Measurements from ENCODE around the gene TBC1D2B.
"Not testable (repeated sequence)": the region's sequence is repeated elsewhere in the genome, so short reads cannot be mapped to it uniquely, and the experiment has no call there.

Gene TBC1D2B

DNA sequence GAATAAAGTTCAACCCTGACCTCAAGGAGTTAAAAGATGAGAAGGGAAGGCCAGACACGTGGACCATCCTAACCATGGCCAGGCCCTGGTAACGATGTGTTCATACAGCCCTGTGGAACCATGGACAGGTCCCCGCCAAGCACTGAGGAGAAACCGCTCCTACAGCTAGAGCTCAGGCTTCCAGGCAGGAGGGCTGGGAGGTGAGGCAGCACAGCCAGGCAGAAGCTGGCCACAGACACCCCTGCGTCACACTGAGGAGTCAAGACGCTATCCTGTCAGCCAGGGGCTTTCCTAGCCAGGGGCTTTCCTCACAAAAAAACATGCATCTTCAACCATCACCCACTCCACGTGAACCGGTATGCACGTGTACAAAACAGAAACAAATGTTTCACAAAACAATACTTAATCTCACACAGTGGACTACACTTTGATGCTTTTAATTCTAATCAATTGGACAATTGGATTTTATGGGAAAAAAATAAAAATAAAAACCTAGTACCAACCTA, 73.2 kb downstream of the TBC1D2B start:
- Mint-ChIP-seq H3K36me3 (ENCODE audit: low read depth) (peaks cover 56% of the 10 kb centered on the region), H3K9me3 (no peaks in the 10 kb centered on the region), H3K4me3 (no peak overlapping the region), H3K27ac (no peak overlapping the region), H3K27me3 (ENCODE audit: low read depth) (no peaks in the 10 kb centered on the region), H3K4me1 (ENCODE audit: low read depth) (peaks cover 22% of the 10 kb centered on the region)

DNA sequence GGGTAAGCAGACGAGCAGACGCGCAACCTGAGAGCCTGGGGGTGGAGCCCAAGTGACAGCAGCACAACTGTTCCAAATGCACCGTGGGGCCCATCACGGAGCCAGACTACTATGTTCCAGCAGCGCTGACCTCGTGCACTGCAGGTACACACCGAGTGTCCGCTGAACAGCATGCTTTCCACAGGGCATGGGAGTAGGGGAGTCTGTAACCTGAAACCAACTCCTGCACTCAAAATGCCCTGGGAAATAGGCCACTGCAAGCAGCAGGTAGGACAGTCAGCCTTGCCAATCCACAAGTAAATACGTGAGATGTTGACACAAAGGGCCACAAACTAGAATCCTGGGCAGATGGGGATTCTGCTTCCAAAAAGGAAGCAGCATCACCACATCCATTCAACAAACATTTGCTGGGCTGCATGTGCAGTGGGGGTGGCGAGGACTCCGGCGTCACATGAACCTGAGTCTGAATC, 73.9 kb downstream of the TBC1D2B start:
- Mint-ChIP-seq H3K27ac (no peak overlapping the region), H3K4me1 (ENCODE audit: low read depth) (peaks cover 22% of the 10 kb centered on the region), H3K36me3 (ENCODE audit: low read depth) (peaks cover 49% of the 10 kb centered on the region), H3K27me3 (ENCODE audit: low read depth) (no peaks in the 10 kb centered on the region), H3K4me3 (no peak overlapping the region), H3K9me3 (no peaks in the 10 kb centered on the region)

DNA sequence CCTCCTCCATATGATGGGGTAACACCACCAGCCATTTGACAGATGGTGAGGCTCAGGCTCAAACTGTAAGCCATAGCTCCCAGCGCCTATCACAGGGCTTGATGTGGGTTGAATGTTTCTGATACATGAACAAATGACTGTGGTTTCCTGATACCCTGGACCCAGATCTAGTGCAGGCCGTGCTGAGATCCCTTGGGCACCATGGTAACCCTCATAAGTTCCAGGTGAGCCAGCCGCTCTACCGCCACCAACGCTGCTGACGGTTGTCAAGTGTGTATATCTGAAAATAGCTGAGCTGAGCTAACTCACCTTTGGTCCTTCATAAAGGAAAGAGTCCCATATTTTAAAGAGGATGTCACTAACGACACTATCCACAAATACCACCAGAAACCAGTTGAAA, 74.5 kb downstream of the TBC1D2B start:
- no peaks in the 10 kb centered on the region for H3K9me3 Mint-ChIP-seq
- peaks cover 22% of the 10 kb centered on the region for H3K4me1 Mint-ChIP-seq (ENCODE audit: low read depth)
- H3K27ac Mint-ChIP-seq = no peak overlapping the region
- no peak overlapping the region for H3K4me3 Mint-ChIP-seq
- H3K36me3 Mint-ChIP-seq (ENCODE audit: low read depth) = peaks cover 46% of the 10 kb centered on the region
- no peaks in the 10 kb centered on the region for H3K27me3 Mint-ChIP-seq (ENCODE audit: low read depth)

DNA sequence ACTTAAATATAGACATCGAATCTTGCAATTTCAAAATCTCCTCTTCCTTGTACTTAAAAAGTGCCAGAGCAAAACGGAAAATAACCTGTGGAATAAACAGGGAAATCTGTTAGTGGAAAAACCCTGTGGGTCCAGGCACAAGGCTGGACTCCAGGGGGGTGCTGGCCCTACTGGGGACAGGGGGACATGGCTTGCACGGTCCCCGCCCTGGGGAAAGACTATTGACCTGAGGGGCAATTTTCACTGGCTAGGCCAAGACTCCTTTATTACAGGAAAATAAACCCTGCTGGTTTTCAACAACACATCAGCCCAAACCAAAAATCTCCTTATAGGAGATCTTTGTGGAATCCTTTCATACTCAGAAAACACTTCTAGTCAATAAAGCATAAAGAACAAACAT, 75.9 kb downstream of the TBC1D2B start:
- H3K27ac Mint-ChIP-seq = no peak overlapping the region
- peaks cover 41% of the 10 kb centered on the region for H3K36me3 Mint-ChIP-seq (ENCODE audit: low read depth)
- no peak overlapping the region for H3K4me3 Mint-ChIP-seq
- no peaks in the 10 kb centered on the region for H3K27me3 Mint-ChIP-seq (ENCODE audit: low read depth)
- peaks cover 15% of the 10 kb centered on the region for H3K4me1 Mint-ChIP-seq (ENCODE audit: low read depth)
- H3K9me3 Mint-ChIP-seq = no peaks in the 10 kb centered on the region

DNA sequence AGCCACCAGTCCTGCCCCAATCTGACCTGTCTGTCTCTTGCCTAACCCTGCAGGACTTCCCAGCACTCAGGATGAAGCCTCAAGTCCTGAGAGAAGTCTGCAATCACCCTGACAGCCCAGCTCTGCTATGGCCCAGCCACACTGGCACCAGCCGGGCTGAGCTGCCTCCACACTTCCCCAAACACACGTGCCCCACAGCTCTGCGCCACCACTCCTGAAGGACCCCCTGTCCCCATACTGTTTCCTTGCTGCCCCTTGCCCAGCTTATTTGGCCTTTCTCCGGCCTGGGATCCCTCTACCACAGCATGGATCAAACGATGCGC, 76.6 kb downstream of the TBC1D2B start:
- Mint-ChIP-seq H3K4me1 (ENCODE audit: low read depth) (peaks cover 13% of the 10 kb centered on the region), H3K4me3 (no peak overlapping the region), H3K36me3 (ENCODE audit: low read depth) (peaks cover 35% of the 10 kb centered on the region), H3K27me3 (ENCODE audit: low read depth) (no peaks in the 10 kb centered on the region), H3K9me3 (no peaks in the 10 kb centered on the region), H3K27ac (peak overlapping the region; percentile 72)

GRCh38 chr15:78000091-78000926, 77.2 kb downstream of the TBC1D2B start:
- peak overlapping the region; percentile 72 for H3K27ac Mint-ChIP-seq
- peaks cover 30% of the 10 kb centered on the region for H3K36me3 Mint-ChIP-seq (ENCODE audit: low read depth)
- peaks cover 10% of the 10 kb centered on the region for H3K4me1 Mint-ChIP-seq (ENCODE audit: low read depth)
- H3K9me3 Mint-ChIP-seq = no peaks in the 10 kb centered on the region
- no peaks in the 10 kb centered on the region for H3K27me3 Mint-ChIP-seq (ENCODE audit: low read depth)
- no peak overlapping the region for H3K4me3 Mint-ChIP-seq

DNA sequence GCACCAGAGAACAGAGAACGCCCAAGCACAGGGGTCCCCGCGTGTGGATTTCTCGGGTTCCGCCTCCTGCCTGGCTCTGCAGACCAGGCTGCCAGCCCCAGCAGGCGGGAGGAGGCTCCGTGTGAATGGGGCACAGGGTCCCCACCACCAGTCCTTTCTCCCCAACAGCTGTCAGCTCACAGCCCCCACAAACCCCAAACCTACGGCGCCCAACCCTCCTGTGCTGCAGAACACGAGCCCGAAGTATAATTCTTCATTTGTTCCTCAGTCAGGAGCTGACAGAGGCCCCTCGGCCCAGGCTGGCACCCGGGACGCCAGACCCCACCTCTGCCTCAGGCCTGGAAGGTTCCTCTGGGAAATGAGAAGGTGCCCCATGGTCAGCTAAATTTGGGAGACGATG, 78.0 kb downstream of the TBC1D2B start:
- Mint-ChIP-seq H3K27ac (no peak overlapping the region), H3K36me3 (ENCODE audit: low read depth) (peaks cover 30% of the 10 kb centered on the region), H3K9me3 (no peaks in the 10 kb centered on the region), H3K27me3 (ENCODE audit: low read depth) (no peaks in the 10 kb centered on the region), H3K4me1 (ENCODE audit: low read depth) (peaks cover 7% of the 10 kb centered on the region), H3K4me3 (no peak overlapping the region)

DNA sequence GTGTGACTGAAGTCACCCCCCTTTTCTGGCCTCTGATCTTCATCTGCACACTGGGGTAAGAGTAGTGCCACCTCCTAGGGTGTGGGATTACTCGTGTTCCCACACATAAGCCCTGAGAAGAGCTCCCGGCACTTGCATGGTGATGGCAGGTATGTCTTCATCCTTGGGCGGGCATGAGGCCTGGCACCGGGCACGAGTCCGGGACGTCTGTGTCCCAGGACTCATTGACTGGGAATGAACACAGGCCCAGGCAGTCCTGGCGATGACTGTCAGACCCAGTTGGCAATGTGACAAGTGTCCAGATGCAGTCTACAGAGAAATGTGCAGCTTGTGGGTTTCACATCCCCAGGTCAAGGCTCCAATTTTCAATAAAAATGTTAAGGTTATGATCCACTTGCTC, 78.9 kb downstream of the TBC1D2B start:
- Mint-ChIP-seq H3K4me1 (ENCODE audit: low read depth) (peaks cover 7% of the 10 kb centered on the region), H3K4me3 (no peak overlapping the region), H3K36me3 (ENCODE audit: low read depth) (peaks cover 26% of the 10 kb centered on the region), H3K27me3 (ENCODE audit: low read depth) (no peaks in the 10 kb centered on the region), H3K9me3 (no peaks in the 10 kb centered on the region), H3K27ac (no peak overlapping the region)

DNA sequence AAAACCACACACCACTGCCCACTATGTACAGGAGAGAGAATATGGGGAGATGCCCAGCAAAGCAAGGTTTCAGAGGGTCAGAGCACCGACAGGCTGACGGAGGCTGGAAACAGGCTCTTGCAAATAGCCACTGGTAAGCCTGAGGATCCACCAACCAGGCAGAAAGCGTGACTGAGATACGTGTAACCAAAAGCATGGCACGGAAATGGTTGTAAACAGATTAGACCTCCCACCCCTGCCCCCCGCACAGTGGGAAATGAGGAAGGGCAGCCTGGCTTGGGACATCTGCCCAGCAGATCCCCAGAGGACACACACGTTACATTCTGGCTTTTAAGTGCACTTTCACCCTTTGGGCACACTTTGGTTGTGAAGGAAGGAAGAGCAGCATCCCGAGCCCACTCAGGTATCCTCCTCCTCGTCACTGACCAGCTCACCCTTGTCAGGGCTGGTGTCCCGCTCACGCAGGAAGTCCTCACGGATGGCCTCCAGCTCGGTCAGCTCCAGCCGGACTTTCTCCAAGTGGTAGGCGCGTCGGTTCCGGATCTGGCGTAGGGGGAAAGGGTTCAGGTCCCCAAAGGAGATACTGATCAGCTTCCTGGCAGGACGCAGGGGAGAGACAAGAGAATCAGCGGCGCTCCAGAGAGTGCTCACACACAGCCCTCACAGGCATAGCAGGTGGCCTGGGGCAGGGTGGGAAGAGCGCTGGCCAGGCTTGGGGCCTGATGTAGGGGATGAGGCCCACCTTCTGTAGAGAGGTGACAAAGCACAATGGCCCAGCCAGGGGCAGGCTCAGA, 79.6 kb downstream of the TBC1D2B start:
- H3K27ac Mint-ChIP-seq; H3K27me3 Mint-ChIP-seq (ENCODE audit: low read depth); H3K9me3 Mint-ChIP-seq; H3K4me1 Mint-ChIP-seq (ENCODE audit: low read depth); H3K4me3 Mint-ChIP-seq: not testable (repeated sequence)
- H3K36me3 Mint-ChIP-seq (ENCODE audit: low read depth) = peaks cover 26% of the 10 kb centered on the region

GRCh38 chr15:77997221-77997620, 80.3 kb downstream of the TBC1D2B start:
- not testable (repeated sequence) for H3K27me3 Mint-ChIP-seq (ENCODE audit: low read depth); H3K9me3 Mint-ChIP-seq; H3K4me3 Mint-ChIP-seq; H3K4me1 Mint-ChIP-seq (ENCODE audit: low read depth); H3K27ac Mint-ChIP-seq
- peaks cover 25% of the 10 kb centered on the region for H3K36me3 Mint-ChIP-seq (ENCODE audit: low read depth)

DNA sequence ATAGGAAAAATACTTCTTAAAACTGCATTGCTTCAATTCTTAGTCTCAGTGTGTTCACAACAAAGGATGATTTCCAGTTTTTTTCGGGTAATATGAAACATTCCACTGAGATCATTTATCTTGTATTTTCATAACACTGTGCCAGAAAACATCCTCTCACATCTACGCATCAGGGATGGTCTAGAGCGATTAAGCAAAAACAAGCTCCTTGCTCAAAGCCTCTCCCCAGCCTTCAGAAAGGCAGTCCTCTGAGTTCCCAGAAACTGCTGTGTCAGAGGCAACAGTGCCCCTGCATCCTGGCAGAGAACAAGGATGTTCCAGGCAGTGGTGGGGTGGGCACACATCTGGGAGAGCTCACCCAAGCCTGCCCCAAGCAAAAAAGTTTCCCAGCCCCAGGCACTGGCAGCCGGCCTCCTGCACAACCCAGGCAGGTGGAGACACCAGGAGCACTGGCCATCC, 80.8 kb downstream of the TBC1D2B start:
- not testable (repeated sequence) for H3K4me3 Mint-ChIP-seq; H3K27me3 Mint-ChIP-seq (ENCODE audit: low read depth); H3K27ac Mint-ChIP-seq

DNA sequence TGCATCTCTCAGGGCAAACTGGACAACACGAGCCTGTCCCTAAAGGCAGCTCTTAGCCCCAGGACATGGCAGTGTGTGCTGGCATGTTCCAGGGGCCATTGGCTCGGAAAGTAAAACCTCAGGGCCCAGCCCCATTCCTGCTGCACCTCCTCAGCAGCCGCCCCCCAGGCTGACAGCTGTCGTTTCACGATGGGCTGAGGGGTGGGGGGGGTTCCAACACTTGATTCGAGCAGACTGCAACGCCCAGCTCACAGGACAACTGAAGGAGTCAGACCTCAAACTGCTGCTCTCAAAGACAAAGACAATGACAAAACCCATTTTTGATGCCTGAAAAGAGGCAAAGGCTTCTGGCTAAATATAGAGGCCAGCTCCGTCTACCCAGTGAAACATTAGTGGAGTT, 81.3 kb downstream of the TBC1D2B start:
- not testable (repeated sequence) for H3K4me3 Mint-ChIP-seq; H3K4me1 Mint-ChIP-seq (ENCODE audit: low read depth); H3K9me3 Mint-ChIP-seq; H3K27me3 Mint-ChIP-seq (ENCODE audit: low read depth); H3K27ac Mint-ChIP-seq
- peaks cover 21% of the 10 kb centered on the region for H3K36me3 Mint-ChIP-seq (ENCODE audit: low read depth)

More for the DNA sequence above, 80.8 kb downstream of the TBC1D2B start:
- not testable (repeated sequence) for H3K9me3 Mint-ChIP-seq; H3K4me1 Mint-ChIP-seq (ENCODE audit: low read depth)
- peaks cover 24% of the 10 kb centered on the region for H3K36me3 Mint-ChIP-seq (ENCODE audit: low read depth)

DNA sequence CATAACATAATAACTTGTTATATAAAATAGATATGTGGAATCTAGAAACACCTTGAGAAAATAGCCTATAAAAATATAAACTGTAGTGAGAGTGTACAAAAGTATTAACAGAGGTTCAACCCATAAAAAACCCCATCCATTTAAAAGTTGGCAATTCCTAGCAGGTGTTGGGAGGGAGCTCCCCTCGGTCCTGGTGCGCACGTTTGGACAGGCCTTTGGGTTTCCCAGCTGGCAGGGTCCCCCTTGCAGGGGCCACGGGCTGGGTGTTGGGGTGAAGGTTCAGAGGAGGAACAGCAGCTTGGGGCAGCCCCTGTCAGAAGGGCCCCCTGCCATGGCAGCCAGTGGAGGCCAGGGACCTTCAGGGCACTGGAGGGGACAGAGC, 82.0 kb downstream of the TBC1D2B start:
- not testable (repeated sequence) for H3K27ac Mint-ChIP-seq; H3K4me1 Mint-ChIP-seq (ENCODE audit: low read depth); H3K9me3 Mint-ChIP-seq; H3K27me3 Mint-ChIP-seq (ENCODE audit: low read depth); H3K4me3 Mint-ChIP-seq
- H3K36me3 Mint-ChIP-seq (ENCODE audit: low read depth) = peaks cover 14% of the 10 kb centered on the region

GRCh38 chr15:77994893-77995536, 82.5 kb downstream of the TBC1D2B start:
- H3K36me3 Mint-ChIP-seq (ENCODE audit: low read depth) = peaks cover 12% of the 10 kb centered on the region
- not testable (repeated sequence) for H3K27me3 Mint-ChIP-seq (ENCODE audit: low read depth); H3K27ac Mint-ChIP-seq; H3K9me3 Mint-ChIP-seq; H3K4me3 Mint-ChIP-seq; H3K4me1 Mint-ChIP-seq (ENCODE audit: low read depth)
